Fibroblast of skin of back (primary cell): Measurements from ENCODE around the gene NTM.

Experiments used
- DNase-seq: peaks from one replicate; pipeline ENCODE4 v3.0.0-alpha.2; 2013

The NTM gene

GRCh38 chr11:131978351-131978750 lies 607.9 kb downstream of the NTM start:
- DNase-seq = no peak

- no peak for DNase-seq
Measured at GRCh38 chr11:131979364-131979763, 608.9 kb downstream of the NTM start.

GRCh38 chr11:131980199-131980598 lies 609.8 kb downstream of the NTM start:
- DNase-seq = no peak

GRCh38 chr11:131980888-131981668 lies 610.7 kb downstream of the NTM start:
- peak; percentile 56 for DNase-seq

GRCh38 chr11:131982154-131982553 lies 611.7 kb downstream of the NTM start:
- DNase-seq = no peak

- DNase-seq = no peak
Measured at GRCh38 chr11:131985846-131986301, 615.5 kb downstream of the NTM start.

- DNase-seq = no peak
Measured at GRCh38 chr11:131987703-131988102, 617.3 kb downstream of the NTM start.

- no peak for DNase-seq
Measured at GRCh38 chr11:131991606-131992005, 621.2 kb downstream of the NTM start.

- DNase-seq = no peak
Measured at GRCh38 chr11:131993246-131993645, 622.8 kb downstream of the NTM start.

GRCh38 chr11:131998020-131998419 lies 627.6 kb downstream of the NTM start:
- no peak for DNase-seq

- DNase-seq = no peak
Measured at GRCh38 chr11:131999084-131999483, 628.7 kb downstream of the NTM start.

GRCh38 chr11:131999955-132000354 lies 629.5 kb downstream of the NTM start:
- no peak for DNase-seq

GRCh38 chr11:132005887-132006286 lies 635.5 kb downstream of the NTM start:
- no peak for DNase-seq

GRCh38 chr11:132006884-132007580 lies 636.6 kb downstream of the NTM start:
- no peak for DNase-seq

GRCh38 chr11:132008226-132008625 lies 637.8 kb downstream of the NTM start:
- DNase-seq = no peak

GRCh38 chr11:132008872-132009271 lies 638.5 kb downstream of the NTM start:
- DNase-seq = peak; percentile 41

- DNase-seq = no peak
Measured at GRCh38 chr11:132020001-132020400, 649.6 kb downstream of the NTM start.

- DNase-seq = no peak
Measured at GRCh38 chr11:132022285-132022684, 651.9 kb downstream of the NTM start.

GRCh38 chr11:132022733-132023478 lies 652.5 kb downstream of the NTM start:
- peak; percentile 66 for DNase-seq

GRCh38 chr11:132024587-132025295 lies 654.3 kb downstream of the NTM start:
- peak; percentile 92 for DNase-seq

GRCh38 chr11:132026746-132027145 lies 656.3 kb downstream of the NTM start:
- DNase-seq = no peak

- peak; percentile 72 for DNase-seq
Measured at GRCh38 chr11:132028380-132029240, 658.2 kb downstream of the NTM start.
